ENCODE measurements around the gene KCNC3.

KCNC3 gene

DNA sequence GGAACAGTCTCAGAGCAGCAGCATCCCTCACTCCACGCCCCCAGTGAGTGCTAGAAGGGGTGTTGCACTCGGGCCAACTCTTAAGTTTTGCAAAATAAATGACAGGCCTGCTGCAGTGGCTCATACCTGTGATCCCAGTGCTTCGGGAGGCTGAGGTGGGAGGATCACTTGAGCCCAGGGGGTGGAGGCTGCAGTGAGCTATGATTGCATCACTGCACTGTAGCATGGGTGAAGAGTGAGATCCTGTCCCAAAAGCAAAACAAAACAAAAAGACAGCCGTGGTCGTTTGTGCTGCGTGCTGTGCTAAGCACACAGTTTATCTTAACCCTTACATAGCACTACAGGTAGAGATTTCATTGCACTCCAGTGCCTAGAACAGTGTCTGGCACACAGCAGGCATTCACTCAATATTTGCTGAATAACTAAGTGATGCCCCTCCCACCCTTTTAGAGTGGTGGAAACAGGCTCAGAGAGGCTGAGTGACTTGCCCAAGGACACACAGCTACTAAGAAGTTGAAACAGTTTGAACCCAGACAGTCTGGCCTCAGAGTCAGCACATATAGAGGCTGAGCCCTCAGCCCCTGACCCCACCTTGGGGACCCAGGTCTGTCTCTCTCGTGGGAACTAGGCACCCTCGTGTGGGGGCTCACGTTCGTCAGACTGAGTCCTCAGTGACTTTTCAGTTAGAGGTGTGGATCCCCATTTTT is 18.3 kb downstream of the KCNC3 start:
- H3K4me3 ChIP-seq (ENCODE audit: low read depth, low read length): no peak overlapping the region
- TF ChIP-seq, protein P1, sequence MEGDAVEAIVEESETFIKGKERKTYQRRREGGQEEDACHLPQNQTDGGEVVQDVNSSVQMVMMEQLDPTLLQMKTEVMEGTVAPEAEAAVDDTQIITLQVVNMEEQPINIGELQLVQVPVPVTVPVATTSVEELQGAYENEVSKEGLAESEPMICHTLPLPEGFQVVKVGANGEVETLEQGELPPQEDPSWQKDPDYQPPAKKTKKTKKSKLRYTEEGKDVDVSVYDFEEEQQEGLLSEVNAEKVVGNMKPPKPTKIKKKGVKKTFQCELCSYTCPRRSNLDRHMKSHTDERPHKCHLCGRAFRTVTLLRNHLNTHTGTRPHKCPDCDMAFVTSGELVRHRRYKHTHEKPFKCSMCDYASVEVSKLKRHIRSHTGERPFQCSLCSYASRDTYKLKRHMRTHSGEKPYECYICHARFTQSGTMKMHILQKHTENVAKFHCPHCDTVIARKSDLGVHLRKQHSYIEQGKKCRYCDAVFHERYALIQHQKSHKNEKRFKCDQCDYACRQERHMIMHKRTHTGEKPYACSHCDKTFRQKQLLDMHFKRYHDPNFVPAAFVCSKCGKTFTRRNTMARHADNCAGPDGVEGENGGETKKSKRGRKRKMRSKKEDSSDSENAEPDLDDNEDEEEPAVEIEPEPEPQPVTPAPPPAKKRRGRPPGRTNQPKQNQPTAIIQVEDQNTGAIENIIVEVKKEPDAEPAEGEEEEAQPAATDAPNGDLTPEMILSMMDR (IDR thresholded peaks at IDR 0.05; ENCODE audit: low read depth, low read length): no peak

DNA sequence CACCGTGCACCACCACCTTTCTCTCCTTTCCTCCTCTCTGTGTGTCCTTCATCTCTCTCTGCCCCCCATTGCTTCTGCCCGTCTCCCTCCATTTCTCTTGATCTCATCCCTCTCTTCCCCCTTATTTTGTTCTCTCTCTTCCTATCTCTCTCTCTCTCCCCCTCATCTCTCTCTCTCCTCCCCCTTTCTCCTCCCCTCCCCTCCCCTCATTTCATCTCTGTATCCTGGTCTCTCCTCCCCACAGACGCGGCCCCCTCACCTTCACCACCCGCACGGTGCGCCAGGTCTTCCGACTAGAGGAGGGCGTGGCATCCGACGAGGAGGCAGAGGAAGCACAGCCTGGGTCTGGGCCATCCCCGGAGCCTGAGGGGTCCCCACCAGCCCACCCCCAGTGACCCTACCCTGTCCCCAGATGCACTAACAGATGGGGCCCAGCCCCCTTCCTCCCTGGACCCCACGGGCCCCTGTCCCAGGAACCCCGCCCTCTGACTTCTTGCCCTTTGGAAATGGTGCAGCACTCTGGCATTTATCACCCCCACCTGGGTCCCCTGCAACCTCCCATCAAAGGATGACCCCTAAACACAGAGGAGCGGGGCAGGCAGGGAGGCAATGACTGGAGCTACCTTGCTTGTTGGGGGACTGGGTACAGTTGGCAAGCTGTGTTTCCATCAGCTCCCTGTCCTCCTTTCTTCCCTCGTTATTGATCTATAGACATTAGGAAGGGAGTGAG is 19.6 kb downstream of the KCNC3 start:
- TF ChIP-seq, protein P1 (IDR thresholded peaks at IDR 0.05; ENCODE audit: low read depth, low read length): no peak
- no peak overlapping the region for H3K4me3 ChIP-seq (ENCODE audit: low read depth, low read length)

DNA sequence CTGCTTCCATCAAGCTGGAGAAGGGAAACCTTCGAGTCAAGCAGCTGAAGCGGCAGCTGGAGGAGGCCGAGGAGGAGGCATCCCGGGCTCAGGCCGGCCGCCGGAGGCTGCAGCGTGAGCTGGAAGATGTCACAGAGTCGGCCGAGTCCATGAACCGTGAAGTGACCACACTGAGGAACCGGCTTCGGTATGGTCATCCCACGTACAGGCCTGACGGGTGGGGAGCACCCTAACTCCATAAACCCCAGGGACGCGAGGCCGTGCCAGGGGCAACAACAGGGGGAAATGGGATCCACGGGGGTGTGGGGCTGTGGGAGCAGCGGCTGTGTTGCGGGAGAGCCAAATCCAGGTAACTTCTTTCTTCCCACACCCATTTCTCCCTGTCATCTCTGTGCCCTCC is 20.2 kb downstream of the KCNC3 start:
- H3K4me3 ChIP-seq (ENCODE audit: low read depth, low read length): no peak overlapping the region
- TF ChIP-seq, protein P1 (IDR thresholded peaks at IDR 0.05; ENCODE audit: low read depth, low read length): no peak

DNA sequence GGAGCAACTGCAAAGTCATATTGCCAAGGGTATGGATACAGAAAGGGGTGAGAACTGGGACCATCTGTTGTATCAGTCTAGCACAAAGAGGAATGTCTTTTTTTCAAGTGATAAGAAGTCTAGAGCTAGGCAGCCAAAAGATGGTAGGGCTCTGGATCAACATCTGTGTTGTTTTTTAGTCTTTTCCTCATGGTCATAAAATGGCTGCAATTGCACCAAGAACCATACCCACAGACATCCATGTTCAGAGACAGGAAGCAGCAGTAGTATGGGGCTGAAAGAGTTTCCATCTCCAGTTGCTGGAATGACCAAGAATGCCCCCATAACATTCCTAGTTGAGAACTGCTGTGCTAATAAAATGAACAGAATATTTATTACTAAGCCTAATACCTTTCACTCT is 25.6 kb downstream of the KCNC3 start:
- TF ChIP-seq, protein P1 (IDR thresholded peaks at IDR 0.05; ENCODE audit: low read depth, low read length): no peak
- H3K4me3 ChIP-seq (ENCODE audit: low read depth, low read length): no peak overlapping the region

DNA sequence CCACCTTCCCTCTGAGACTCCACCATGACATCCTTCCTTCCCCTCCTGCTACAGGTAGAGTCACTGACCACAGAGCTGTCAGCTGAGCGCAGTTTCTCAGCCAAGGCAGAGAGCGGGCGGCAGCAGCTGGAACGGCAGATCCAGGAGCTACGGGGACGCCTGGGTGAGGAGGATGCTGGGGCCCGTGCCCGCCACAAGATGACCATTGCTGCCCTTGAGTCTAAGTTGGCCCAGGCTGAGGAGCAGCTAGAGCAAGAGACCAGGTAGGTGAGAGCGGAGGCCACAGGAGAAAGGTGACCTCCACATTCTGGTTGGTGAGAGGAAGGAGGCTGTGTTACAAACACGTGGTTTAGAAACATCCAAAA is 27.6 kb downstream of the KCNC3 start:
- TF ChIP-seq, protein P1 (IDR thresholded peaks at IDR 0.05; ENCODE audit: low read depth, low read length): no peak
- no peak overlapping the region for H3K4me3 ChIP-seq (ENCODE audit: low read depth, low read length)

DNA sequence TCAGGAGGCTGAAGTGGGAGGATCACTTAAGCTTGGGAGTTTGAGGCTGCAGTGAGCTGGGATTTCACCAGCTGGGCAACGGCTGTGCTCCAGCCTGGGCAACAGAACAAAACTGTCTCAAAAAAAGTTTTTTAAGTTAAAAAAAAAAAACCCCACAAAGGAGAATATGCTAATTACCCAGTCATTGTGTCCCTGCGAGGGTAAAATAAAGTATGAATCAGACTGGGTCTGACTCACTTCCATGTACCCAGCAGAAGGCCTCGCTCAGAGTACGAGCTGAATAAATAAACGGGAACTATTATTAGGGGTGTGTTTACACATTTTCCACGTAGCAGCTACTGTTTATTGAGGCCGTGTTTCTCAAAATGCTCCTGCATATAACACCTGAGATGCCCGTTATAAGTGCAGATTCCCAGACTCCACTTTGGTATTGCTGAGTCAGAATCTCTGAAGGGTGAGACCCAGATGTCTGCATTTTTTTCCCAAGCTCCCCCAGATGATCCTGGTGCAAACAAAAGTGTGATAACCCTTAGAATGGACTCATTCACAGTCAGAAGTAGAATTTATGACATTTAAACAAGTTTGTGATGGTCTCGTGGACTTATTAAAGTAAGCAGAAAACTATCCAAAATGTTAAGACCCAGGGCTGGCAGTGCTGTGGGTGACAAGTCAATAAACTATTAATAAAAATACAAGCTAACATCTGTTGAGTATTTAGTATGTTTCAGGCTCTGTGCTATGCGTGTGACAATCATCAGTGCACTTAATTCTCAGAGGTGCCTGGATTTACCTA is 28.2 kb downstream of the KCNC3 start:
- TF ChIP-seq, protein P1 (IDR thresholded peaks at IDR 0.05; ENCODE audit: low read depth, low read length): no peak
- H3K4me3 ChIP-seq (ENCODE audit: low read depth, low read length): no peak overlapping the region

All from WI38 (cell line).